ENCODE measurements around the gene HNRNPA2B1. TPM values are rescaled to one million over a fixed set of nuclear protein-coding genes. Genes with fewer than 3 reads are reported as not detected.
"Not testable (repeated sequence)": the region's sequence is repeated elsewhere in the genome, so short reads cannot be mapped to it uniquely, and the experiment has no call there.

HNRNPA2B1 gene
- total and polyA plus RNA-seq, 2 of the 4 experiments (the other 2 are of a cell fraction), result 49.3 to 515 TPM

- Histone ChIP-seq H3K4me2 (ENCODE audit: low read depth, low read length) (peak overlapping the region; percentile 88), H4K91ac (ENCODE audit: insufficient read depth, low read depth, low read length) (0 out of 2 replicates have a peak overlapping the region, but pooled peaks have one; percentile 0), H3K4ac (ENCODE audit: low read depth, low read length) (peak overlapping the region; percentile 62), H3K79me1 (ENCODE audit: low read depth in 1 of 2, low read length in 2 of 2) (peaks cover 4 to 48% of the 10 kb centered on the region in 2 experiments; a peak in 3 of 4 replicates), H2AK5ac (ENCODE audit: low read depth, low read length) (peak overlapping the region; percentile 77; the same call in 1 of the 2 replicates), H2AFZ (replicated peaks; ENCODE audit: low read length, poor library complexity) (peak overlapping the region; percentile 86), H2BK120ac (ENCODE audit: low read depth, low read length) (peak overlapping the region; percentile 97; the same call in 1 of the 2 replicates), H2BK20ac (ENCODE audit: low read depth, low read length) (peak overlapping the region; percentile 75; the same call in 1 of the 2 replicates), H3K4me3 (ENCODE audit: insufficient read depth, low read depth, low read length) (peak overlapping the region; percentile 94), H2AK9ac (replicated peaks; ENCODE audit: low read depth, low read length, poor library complexity) (peak overlapping the region; percentile 83), H3K14ac (replicated peaks; ENCODE audit: low read depth, low read length) (peak overlapping the region; percentile 80; the same call in 1 of the 2 replicates), H3K4me1 (ENCODE audit: control insufficient read depth, insufficient read depth, low read length) (peaks cover 25% of the 10 kb centered on the region), H4K8ac (ENCODE audit: low read depth in 2 of 2, low read length in 2 of 2) (peak overlapping the region in 1 of 2 experiments; percentile 81; a peak in 1 of 4 replicates), H3K9me1 (ENCODE audit: insufficient read depth, low read length) (peaks cover 40% of the 10 kb centered on the region), H3K23ac (ENCODE audit: low read depth, low read length) (peak overlapping the region; percentile 99)
- H3K18ac ChIP-seq (ENCODE audit: low read depth, low read length); POLR2A ChIA-PET (ENCODE audit: unreplicated experiment); in situ Hi-C loops (cut with MboI; ENCODE audit: low sequenced_read_pairs); H3K36me3 ChIP-seq (ENCODE audit: control insufficient read depth, insufficient read depth, low read length); BruUV-seq (replicated peaks); H3K27ac ChIP-seq (ENCODE audit: insufficient read depth, low read length); H2BK15ac ChIP-seq (ENCODE audit: low read depth, low read length); H3K27me3 ChIP-seq (ENCODE audit: control insufficient read depth, insufficient read depth, low read length); H4K5ac ChIP-seq (ENCODE audit: low read depth, low read length); CTCF ChIA-PET; H2BK5ac ChIP-seq (ENCODE audit: low read depth, low read length, poor library complexity, severe bottlenecking); H3K9ac ChIP-seq (ENCODE audit: low read depth, low read length); dilution Hi-C loops (cut with HindIII; ENCODE audit: low sequenced_read_pairs, unreplicated experiment); H3K56ac ChIP-seq (ENCODE audit: extremely low read depth, insufficient read depth, low read length); H3K9me3 ChIP-seq (ENCODE audit: control insufficient read depth, insufficient read depth, low read length); DNase-seq; intact Hi-C loops (cut with micrococcal nuclease); H4K20me1 ChIP-seq (ENCODE audit: insufficient read depth, low read length): not testable (repeated sequence)
- 6% methylated on average over 9 of the region's 54 CpGs; no CpG with 5 or more reads in 1 of the 2 experiments for WGBS, 2 experiments (ENCODE audit: extremely low coverage in 2 of 2, insufficient read length in 1 of 2)
- peak; percentile 2; the same call in 1 of the 2 replicates for ATAC-seq (ENCODE audit: low read depth)
These were observed 47.7 kb downstream of the HNRNPA2B1 start for GRCh38 chr7:26152782-26153240.

All from IMR-90 (cell line).